Glomerular endothelial cell (primary cell): ENCODE results near the gene NXNL2. TPM values are rescaled to one million over a fixed set of nuclear protein-coding genes. Genes with fewer than 3 reads are reported as not detected.

Experiments used
- DNase-seq: peaks from one replicate; pipeline ENCODE4 v3.0.0-alpha.2; 2011; ENCODE audit warnings: low read depth, low spot score; ENCODE audit errors: extremely low read depth
- total RNA-seq: library from RNA; depleted of rRNA; stranded (reverse); fragments of >200 nt; gene quantifications from 2 replicates; pipeline ENCODE4 v1.2.3, GENCODE V29; 2015

NXNL2 gene
- total RNA-seq, 1 donor from 2014 or later = not detected

DNA sequence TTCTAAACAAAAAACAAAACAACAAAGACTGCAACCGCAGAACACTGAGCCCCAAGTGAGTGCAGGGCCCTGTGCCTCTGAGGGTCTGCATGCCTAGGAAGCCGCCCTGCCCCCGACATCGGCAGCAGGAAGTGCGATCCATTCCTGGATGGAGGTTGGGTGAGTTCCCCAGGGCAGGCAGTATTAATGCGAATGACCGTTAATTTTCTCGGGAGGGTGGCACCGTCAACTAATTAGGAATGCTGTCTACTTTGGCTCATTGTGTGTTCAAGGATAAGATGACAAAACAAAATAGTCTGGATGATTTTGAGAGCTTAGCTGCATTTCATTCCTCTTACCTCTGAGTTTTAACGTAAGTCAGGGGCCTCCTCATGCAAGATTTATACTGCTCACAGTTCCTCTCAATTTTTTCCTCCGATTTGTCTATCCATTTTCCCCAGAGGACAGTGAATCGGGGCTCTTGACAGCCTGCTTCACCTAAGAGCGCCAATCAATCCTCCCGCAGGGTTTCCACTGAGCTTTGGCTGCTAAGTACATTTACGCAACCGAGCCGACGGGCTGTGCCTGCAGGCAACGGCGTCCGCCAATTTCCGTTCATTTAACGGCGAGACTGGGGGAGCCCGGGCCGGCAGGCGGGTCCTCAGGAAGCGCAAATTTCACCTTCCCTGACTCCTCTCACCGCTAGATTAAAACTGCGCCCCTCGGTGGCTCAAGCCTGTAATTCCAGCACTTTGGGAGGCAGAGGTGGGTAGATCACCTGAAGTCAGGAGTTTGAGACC is 2.9 kb upstream of the NXNL2 start:
- no peak for DNase-seq

DNA sequence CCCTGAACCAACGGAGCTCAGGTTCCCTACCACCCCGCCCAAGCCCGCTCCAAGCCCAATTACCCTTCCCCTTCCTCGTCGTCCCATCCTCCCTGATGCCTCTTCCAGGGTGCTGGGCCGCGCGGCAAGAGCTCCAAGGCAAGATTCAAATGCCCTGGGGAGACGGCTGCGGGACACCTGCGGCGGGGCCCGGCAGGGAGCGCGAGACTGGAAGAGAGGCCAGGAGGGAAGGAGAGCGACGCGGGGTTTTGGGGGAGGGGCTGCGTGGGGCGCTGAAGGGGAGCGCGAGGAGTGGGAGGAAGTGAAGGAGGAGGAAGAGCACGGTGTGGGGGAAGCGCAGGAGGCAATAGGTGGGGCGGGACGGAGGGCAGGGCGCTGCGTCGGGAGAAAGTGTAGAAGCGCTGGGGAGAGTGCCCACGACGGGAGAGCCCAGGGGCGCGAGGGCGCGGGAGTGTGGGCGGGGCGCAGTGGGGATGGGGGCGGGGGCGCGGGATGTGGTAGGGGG is 975 bp upstream of the NXNL2 start:
- no peak for DNase-seq

DNA sequence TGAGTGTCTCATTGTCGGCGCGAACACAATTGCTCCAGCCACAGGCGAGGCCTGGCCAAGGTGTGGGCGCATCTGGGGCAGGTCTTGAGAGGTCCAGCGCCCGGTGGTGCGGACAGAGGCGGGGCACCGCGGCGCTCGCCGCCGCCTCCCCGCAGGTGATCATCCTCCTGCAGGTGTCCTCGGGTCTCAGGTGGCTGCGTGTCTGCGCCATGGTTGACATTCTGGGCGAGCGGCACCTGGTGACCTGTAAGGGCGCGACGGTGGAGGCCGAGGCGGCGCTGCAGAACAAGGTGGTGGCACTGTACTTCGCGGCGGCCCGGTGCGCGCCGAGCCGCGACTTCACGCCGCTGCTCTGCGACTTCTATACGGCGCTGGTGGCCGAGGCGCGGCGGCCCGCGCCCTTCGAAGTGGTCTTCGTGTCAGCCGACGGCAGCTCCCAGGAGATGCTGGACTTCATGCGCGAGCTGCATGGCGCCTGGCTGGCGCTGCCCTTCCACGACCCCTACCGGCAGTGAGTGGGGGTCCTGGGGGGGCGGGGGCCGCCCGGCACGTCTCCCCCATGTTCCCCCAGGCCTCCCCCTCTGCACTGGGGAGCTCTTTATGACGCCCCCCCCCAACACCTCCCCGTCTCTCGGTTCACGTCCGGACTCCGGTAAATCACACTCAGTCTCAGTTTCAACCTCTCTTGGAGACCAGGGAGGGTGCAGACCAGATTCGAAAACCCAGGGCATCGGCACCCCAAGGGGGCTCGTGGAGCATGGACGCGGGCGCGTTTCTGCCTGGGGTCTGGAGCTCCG is 446 bp downstream of the NXNL2 start:
- DNase-seq = no peak

DNA sequence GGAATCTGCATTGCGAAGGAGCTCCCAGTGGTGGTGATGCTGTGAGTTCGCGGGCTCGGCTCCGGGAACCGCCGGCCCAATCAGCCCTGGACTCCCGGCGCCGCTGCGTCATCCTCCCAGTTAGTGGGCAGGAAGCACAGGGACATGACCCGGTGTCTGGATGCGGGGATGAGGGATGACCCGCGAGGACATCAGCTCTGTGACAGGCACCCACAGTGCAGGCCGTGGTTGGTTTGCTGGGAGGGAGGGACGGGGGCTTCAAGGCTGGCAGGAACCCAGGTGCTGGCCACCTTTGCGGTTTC is 996 bp downstream of the NXNL2 start:
- no peak for DNase-seq

DNA sequence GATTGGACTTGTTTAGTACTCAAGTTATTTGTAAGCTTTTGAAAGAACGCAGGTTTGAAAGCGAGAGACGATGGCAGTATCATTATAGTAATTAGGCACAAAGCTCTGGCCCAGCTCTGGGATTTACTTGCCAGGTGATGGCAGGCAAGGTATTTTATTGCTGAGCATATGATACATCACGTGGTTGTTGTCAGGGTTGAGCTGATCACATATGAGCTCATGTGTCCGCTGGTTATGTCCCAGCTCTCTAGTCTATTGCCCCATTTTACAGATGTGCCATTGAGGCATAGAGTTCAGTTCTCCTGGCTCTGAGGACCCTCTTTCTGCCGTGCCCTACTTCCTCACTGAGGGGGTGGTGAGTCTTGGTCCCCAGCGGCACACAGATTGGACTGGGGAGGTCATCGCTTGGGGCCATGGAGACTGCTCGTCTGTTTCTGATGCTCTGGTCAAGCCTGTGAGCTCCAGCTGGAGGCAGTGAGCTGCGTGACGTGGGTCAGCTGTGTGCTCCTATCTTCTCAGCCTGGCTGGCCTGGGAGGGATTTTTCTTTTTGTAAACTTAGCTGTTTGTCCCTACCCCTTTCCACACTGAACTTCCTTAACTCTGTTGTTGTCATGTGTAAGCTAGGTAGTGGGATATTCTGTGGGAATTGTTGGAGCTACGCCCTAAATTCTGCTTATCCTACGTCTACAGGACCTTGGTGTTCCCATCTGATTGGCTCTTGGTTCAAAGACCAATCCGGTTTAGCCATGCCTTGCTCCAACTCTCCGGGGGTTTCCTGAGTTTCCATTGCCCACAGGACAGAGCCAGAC is 2.2 kb downstream of the NXNL2 start:
- DNase-seq = no peak

DNA sequence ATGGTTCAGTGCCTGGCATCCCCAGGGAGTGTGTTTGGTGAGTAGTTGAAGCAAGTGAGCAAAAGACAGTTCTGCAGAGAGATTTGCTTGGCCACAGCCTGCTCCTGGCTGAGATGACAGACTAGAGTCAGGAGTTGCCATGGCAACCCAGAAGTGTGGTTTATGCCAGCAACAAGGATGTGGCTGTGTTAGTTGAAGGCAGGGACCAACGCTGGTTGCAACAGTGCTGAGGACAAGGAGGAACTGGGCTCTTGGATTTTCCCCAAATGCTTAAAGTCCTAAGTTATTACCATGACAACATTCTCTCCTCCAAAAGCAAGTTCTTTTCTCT is 2.7 kb downstream of the NXNL2 start:
- no peak for DNase-seq

DNA sequence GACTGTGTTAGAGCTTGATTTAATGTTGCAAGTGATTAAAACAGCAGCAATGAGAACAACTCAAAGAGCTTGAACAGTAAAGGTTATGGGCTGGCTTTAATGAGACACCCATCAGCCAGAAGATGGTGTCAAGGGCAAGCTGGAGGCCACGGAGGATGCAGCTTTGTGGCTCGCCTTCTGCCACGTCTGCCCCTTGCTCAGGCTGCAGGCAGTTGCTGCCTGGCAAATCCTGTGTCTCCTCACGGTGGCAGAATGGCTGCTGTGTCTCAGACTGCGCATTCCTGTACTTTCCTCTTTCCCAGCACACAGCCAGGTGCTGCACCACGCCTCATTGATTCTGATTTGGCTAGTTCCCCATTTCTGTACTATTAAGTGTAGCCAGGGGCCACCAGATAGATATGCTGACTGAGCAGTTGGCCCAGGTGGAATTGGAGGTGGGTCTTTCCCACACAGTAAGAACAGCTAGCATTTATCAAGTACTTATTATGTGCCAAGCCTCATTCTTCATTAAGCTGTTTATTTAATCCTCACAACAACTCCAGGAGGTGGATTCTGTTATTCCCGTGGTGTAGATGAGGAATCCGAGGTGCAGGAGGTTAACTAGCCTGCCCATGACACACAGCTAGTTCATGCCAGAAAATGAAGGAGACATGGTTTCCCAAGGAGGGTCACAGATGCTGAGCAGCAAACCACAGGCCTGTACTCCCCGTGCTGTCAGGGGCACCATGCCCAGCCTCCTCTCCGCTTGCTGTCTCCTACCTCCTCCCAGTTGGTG is 3.5 kb downstream of the NXNL2 start:
- no peak for DNase-seq

DNA sequence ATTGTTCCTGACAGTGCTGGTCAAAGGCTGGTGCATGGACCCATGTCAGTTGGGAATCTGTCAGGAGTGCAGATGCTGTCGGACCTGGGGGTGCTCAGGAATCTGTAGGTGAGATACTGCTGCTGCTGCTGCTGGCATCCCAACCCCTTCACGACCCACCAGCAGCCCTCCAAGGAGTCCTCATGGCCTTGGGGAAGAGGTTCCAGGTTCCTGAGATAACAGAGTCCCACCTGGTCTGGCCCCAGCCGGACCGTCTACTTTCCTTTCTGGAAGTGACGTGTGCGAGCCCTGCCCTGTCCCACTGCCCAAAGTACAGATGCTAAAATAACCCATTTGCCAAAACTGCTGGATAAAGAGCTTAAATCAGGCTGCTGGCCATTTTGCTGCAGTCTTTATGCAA is 4.3 kb downstream of the NXNL2 start:
- DNase-seq = no peak

DNA sequence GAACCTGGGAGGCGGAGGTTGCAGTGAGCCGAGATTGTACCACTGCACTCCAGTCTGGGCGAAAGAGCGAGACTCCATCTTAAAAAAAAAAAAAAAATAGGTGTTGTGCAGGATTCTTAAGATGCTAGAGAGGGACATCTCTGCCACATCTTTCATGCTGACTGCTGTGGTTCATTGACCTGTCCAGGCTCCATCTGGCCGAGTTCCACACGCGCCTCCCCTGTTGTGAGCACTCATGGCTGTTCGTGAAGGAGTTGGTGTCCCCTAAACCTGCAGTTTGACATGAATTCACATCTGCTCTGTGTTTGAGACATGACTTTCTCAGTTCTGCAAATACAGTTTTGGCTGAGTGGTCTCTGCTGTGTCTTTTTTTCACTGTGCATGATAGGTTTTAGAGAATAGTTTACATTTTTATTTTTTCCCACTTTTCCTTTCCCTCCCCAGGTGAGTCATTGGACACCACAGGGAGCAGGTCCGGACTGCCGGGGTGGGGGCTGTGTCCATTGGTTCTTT is 5.3 kb downstream of the NXNL2 start:
- DNase-seq = no peak

DNA sequence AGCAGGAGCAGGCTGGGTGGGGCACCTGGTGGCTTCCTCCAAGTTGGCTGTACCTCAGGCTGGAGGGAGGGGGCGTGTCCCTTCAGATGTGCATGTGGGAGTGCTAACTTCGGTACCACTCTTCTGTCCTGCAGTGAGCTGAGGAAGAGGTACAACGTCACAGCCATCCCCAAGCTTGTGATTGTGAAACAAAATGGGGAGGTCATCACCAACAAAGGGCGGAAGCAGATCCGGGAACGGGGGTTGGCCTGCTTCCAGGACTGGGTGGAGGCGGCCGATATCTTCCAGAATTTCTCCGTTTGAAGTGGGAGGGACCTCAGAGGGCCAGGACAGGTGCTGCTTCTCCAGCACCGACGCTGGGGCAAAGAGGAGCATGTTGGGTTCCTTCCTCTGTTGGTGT is 9.3 kb downstream of the NXNL2 start:
- DNase-seq = no peak

DNA sequence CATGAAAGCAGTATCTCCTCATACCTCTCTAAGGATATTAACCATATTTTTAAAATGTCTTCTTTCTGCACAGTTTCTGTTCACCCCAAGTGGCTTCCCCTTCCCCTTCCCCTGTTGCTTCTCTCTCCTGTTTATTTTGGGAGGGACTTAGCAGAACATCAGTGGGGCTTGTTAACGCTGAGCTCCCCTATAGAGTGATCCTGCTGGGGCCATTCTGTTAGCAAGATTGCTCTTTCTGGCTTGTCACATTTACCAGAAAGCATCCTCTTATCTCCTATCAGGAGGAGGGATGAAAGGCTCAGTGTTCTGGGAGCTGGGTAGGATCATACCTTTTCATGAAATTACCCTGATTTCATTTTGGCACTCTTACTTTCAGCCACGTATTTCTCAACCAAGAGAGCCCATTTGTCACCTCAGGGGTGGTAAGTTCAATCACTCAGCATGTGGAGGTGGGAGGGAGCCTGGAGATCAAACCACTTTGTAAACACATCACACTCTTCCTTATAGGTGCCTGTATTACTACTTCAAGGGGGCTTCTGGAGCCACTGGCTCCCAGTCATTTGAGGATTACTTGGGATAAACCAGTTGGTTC is 16.7 kb downstream of the NXNL2 start:
- no peak for DNase-seq

DNA sequence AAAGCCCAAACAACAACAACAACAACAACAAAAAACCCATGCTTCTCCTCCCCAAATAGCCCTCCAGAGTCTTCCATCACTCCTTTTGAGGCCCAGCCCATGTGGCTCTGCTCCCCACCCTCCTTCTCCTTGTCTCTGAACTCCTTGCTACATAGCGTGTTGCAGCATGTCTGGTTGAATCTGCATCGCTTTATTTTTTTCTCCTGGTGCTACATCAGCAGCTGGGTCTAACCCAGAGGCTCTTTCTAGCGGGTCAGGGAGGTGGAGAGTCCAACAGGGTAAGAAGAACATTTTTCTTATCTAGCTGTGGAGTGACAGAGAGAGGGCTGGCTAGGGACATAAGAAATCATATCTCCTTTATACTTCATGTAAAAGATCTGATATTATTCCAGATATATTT is 18.4 kb downstream of the NXNL2 start:
- DNase-seq = no peak

DNA sequence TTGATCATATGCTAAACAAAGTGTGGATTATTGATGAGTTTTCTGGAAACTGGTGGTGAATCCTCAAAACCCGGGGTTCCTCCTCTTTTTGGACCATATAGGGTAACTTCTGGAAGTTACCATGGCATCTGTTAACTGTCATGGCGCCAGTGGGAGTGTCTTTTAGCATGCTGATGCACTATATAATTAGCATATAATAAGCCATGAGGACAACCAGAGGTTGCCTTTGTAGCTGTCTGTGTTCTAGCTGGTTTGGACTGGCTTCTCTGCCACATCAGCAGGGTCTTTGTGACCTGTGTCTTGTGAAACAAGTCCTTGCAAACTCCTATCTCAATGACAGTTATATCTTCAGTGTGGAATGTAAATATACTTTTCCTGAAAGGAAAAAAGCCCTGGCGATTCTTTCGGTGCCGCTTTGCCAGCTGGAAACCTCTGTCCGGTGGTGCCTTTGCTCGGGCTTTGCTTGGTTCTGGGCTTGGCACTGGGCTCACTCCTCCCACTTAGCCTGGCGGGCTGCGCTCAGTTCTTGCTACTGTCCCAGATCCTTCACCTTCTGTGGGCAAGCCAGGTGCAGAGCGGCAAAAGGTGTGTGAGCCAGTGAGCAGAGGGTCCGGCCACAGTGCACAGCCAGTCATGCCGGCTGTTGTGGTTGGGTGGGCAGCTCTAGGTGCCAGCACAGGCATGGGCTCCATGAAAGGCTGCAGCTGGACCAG is 20.4 kb downstream of the NXNL2 start:
- DNase-seq = no peak

DNA sequence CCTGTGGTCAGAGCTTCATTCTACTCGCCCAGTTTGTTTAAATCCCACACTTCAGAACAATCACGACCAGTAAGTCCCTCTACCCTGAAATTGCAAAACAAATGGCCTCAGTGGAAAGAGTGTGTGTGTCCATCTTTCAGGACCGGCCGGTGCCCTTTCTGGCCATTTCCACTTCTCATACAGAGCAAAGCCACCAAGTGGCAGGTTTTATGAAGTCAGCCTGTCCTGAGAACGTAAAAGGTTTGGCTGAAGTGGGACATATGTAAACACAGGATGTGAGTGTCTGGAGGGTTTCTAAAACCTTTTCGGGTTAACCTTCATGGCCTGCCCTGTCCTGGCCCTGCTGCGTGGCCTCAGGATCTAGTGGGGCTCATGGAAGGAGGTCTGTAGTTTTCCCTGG is 24.7 kb downstream of the NXNL2 start:
- no peak for DNase-seq

DNA sequence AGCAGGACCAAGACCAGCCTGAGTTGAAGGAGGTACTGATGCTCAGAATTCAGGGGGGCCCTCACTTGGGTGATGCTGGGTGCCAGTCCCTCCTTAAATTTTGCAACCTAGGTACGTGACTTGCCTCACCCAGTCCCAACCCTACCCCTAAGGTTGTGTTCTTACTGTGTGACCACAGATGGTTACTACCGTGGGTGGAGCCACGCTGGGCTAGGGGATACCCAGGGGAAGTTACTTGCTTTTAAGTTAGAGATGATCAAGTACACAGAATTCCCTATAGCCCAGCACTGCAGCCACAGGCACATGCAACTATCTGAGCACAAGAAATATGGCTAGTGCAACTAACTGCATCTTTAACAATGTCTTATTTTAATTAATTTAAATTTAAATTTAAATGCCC is 32.9 kb downstream of the NXNL2 start:
- DNase-seq = no peak

DNA sequence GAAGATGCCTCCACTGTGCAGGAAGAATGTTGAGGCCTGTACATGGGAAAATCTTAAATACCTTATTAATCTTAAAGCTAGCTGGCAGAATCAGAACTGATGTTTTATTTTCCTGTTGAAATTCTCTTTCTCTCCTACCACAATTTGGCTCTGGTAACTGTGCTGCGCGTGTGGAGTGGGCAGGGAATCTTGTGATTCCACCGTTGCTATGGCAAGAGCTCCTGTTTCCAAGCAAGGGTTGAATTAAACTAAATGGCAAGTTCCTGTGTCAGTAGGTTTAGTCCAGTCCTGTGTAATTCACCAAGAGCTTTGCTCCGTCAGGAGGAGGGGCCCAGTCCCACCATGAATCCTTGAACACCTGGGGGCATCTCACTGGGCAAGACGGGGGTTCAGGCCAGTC is 36.4 kb downstream of the NXNL2 start:
- no peak for DNase-seq

DNA sequence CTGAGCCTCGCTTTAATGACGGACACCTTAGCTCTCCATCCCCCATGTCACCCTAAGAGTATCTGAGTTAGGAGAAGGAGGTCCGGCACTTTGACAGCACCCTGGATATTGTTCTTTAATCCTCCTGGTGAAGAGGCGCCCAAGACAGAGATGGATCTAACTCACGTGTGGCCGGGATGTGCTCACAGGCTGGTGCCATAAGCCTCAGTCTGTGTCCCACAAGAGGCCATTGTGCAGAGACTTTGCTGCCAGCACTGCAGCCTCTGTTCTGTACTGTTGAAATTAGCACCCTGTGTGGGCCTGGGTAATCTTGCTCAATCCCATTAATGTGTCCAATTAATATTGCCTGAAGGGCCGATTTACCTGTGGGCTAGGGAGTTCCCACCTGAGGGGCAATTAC is 37.7 kb downstream of the NXNL2 start:
- no peak for DNase-seq

DNA sequence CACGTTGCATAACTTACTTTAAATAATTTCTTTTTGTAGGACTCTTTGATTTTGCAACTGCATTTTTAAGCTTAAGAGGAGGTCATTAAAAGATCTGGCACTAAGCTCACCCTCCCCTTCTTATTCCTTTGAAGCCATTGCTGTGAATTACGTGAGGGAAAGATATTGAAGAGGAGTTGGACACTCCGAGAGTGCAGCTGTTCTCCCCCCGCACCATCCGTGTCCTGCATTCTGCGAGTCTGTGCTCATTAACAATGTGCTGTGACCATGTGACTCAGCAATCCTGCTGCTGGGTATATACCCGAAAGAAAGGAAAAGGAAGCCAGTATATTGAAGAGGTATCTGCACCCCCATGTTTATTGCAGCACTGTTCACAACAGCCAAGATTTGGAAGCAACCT is 40.0 kb downstream of the NXNL2 start:
- DNase-seq = no peak

DNA sequence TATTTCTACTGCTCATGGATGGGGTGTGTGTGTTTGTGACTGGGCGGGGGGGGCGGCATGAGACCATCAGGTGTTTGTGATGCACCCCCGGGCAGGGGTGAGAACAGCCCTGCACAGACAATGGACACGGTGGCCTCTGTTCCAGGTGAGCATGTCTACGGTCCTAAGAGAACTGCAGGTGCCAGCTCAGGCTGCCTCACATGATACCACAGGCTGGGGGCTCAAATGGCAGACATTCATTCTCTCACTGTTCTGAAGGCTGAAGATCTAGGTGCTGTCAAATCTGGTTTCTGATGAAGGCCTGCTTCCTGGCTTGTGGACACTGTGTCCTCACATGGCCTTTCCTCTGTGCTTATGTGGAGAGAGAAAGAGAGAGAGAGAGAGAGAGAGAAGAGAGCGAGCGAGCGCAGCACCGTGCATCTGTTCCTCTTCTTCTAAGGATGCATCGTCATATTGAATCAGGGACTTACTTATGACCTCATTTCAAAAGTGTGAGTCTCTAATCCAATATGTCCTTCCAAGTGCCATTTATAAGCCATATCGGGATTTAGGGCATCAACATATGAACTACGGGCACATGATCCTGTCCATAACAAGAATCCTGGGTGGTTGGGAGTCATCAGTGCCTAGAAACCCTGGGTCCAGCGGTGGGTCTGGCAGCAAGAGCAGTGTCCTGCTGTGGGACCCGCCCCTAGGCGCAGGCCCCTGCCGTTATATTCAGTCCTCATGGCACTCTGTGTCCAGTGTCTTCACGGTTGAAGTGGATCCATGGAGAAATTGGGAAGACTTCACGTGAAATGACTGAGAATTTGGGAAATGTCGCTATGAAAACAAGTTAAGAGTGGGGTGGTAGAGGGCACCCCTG is 42.5 kb downstream of the NXNL2 start:
- no peak for DNase-seq
